HCEC 1CT (cell line): ENCODE measurements around the gene ACP6.

Experiments used
- DNase-seq: peaks from one replicate; pipeline ENCODE4 v3.0.0-alpha.2; 2017

ACP6 gene

GRCh38 chr1:147648933-147649332 is 21.4 kb downstream of the ACP6 start:
- DNase-seq: no peak

- DNase-seq: no peak
These were observed 22.3 kb downstream of the ACP6 start for GRCh38 chr1:147647796-147648633.

- no peak for DNase-seq
These were observed 26.4 kb downstream of the ACP6 start for GRCh38 chr1:147643974-147644373.

- peak; percentile 38 for DNase-seq
These were observed 28.4 kb downstream of the ACP6 start for GRCh38 chr1:147641695-147642592.

GRCh38 chr1:147641291-147641690 is 29.0 kb downstream of the ACP6 start:
- no peak for DNase-seq

GRCh38 chr1:147640553-147641165 is 29.7 kb downstream of the ACP6 start:
- DNase-seq: peak; percentile 80

- no peak for DNase-seq
These were observed 34.0 kb downstream of the ACP6 start for GRCh38 chr1:147636314-147636713.

GRCh38 chr1:147635342-147635741 is 35.0 kb downstream of the ACP6 start:
- DNase-seq: no peak

GRCh38 chr1:147634645-147635044 is 35.7 kb downstream of the ACP6 start:
- no peak for DNase-seq

GRCh38 chr1:147633759-147634158 is 36.6 kb downstream of the ACP6 start:
- DNase-seq: no peak

GRCh38 chr1:147631839-147632238 is 38.5 kb downstream of the ACP6 start:
- DNase-seq: no peak

- DNase-seq: no peak
These were observed 39.9 kb downstream of the ACP6 start for GRCh38 chr1:147630447-147630846.

GRCh38 chr1:147630022-147630421 is 40.3 kb downstream of the ACP6 start:
- DNase-seq: no peak

- DNase-seq: no peak
These were observed 41.9 kb downstream of the ACP6 start for GRCh38 chr1:147628441-147628840.

- peak; percentile 17 for DNase-seq
These were observed 42.8 kb downstream of the ACP6 start for GRCh38 chr1:147627435-147628110.

- no peak for DNase-seq
These were observed 43.6 kb downstream of the ACP6 start for GRCh38 chr1:147626739-147627138.

- DNase-seq: no peak
These were observed 44.0 kb downstream of the ACP6 start for GRCh38 chr1:147626291-147626690.

- no peak for DNase-seq
These were observed 44.8 kb downstream of the ACP6 start for GRCh38 chr1:147625362-147625995.

- no peak for DNase-seq
These were observed 45.8 kb downstream of the ACP6 start for GRCh38 chr1:147624529-147624928.

- DNase-seq: no peak
These were observed 46.3 kb downstream of the ACP6 start for GRCh38 chr1:147624011-147624410.

- DNase-seq: no peak
These were observed 47.6 kb downstream of the ACP6 start for GRCh38 chr1:147622731-147623130.

GRCh38 chr1:147620543-147620942 is 49.8 kb downstream of the ACP6 start:
- DNase-seq: no peak
